Gastroesophageal sphincter (tissue), 3 donors: ENCODE results near the gene MRPS9.

Experiments used
- CTCF ChIP-seq, 4 experiments: fragments of 200-600 bp in 2 of 4; fragments of 450-650 bp in 2 of 4; sonication (generic) in 1 of 4; IDR thresholded peaks; one replicate each; pipeline ENCODE4 v1.5.1; 2017 to 2019; ENCODE audit warnings: antibody characterized with exemption in 4 of 4, mild to moderate bottlenecking in 2 of 4, moderate library complexity in 2 of 4
- EP300 ChIP-seq: sonication (generic); formaldehyde crosslinking; IDR thresholded peaks from one replicate; pipeline ENCODE4 v1.6.1; 2017; ENCODE audit warnings: antibody characterized with exemption, mild to moderate bottlenecking
- POLR2A ChIP-seq, 2 donors: fragments of 450-650 bp; IDR thresholded peaks; one replicate each; pipeline ENCODE4 v1.6.1; 2017; ENCODE audit warnings: antibody characterized with exemption in 2 of 2, mild to moderate bottlenecking in 2 of 2, moderate library complexity in 1 of 2
- POLR2AphosphoS5 ChIP-seq: sonication (generic); formaldehyde crosslinking; IDR thresholded peaks from one replicate; pipeline ENCODE4 v1.6.1; 2017; ENCODE audit warnings: antibody characterized with exemption

GRCh38 chr2:105055613-105056012, 17.7 kb downstream of the MRPS9 start:
- TF ChIP-seq CTCF (IDR thresholded peaks at IDR 0.05) = no peak
- no peak for TF ChIP-seq POLR2AphosphoS5
- no peak for TF ChIP-seq POLR2A (IDR thresholded peaks at IDR 0.05)
- TF ChIP-seq EP300 = no peak
